PC-3 (cell line): ENCODE results near the gene LTBP1.

ENCODE experiments used
- EZH2 ChIP-seq: fragments of 300-600 bp; sonication (generic); IDR thresholded peaks from one replicate; pipeline ENCODE4 v1.6.1; 2017; ENCODE audit warnings: antibody characterized with exemption, mild to moderate bottlenecking, low read length; ENCODE audit not compliant: unreplicated experiment
- TF ChIP-seq, protein P1 (sequence below): fragments of 300-600 bp; sonication (generic); conservative IDR thresholded peaks from 2 replicates; pipeline ENCODE4 v1.5.1; 2017; ENCODE audit warnings: antibody characterized with exemption, low read depth, mild to moderate bottlenecking, low read length

DNA sequence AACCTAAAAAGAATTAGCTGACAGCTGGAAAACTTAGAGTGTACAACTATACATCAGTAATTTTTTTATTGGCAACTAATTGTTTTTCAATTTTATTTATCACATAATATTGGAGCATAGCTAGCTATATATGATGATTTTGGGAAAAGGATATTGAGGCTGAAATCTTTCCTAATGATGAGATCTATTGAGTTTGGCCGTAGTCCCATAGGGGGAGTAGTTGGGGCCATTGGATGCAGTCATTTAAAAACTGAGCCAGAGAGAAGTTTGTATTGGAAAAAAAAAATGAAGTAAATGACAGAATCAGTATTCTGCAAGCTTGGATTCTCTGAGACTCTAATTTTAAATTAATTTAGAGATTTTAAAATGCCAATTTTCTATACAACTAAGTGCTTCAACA, 179.8 kb downstream of the LTBP1 start:
- TF ChIP-seq, protein P1, sequence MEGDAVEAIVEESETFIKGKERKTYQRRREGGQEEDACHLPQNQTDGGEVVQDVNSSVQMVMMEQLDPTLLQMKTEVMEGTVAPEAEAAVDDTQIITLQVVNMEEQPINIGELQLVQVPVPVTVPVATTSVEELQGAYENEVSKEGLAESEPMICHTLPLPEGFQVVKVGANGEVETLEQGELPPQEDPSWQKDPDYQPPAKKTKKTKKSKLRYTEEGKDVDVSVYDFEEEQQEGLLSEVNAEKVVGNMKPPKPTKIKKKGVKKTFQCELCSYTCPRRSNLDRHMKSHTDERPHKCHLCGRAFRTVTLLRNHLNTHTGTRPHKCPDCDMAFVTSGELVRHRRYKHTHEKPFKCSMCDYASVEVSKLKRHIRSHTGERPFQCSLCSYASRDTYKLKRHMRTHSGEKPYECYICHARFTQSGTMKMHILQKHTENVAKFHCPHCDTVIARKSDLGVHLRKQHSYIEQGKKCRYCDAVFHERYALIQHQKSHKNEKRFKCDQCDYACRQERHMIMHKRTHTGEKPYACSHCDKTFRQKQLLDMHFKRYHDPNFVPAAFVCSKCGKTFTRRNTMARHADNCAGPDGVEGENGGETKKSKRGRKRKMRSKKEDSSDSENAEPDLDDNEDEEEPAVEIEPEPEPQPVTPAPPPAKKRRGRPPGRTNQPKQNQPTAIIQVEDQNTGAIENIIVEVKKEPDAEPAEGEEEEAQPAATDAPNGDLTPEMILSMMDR = peak; percentile 23; the same call in 1 of the 2 replicates
- no peak for TF ChIP-seq EZH2
